Panc1 (cell line): ENCODE data around the gene SAP30. TPM values are rescaled to one million over a fixed set of nuclear protein-coding genes. Genes with fewer than 3 reads are reported as not detected.

ENCODE experiments used
- ATAC-seq: fragments of 200-7000 bp; cut with Tn5 transposase; 2 replicates; pipeline ENCODE4 v1.9.1; 2020; ENCODE audit warnings: mild to moderate bottlenecking, moderate library complexity
- BruUV-seq: library from RNA; stranded (reverse); fragments of 400-500 nt; replicated peaks from 2 replicates; lab custom pipeline; 2021; lab: Mats Ljungman, UMichigan
- CTCF ChIA-PET: fragments of 300-600 bp; sonication (Branson Sonifier 250); formaldehyde crosslinking; loops from one replicate; lab custom pipeline; 2022; ENCODE audit warnings: antibody characterized with exemption; lab: Charles Lee
- POLR2A ChIA-PET: fragments of 300-600 bp; sonication (Branson Sonifier 250); formaldehyde crosslinking; loops from one replicate; lab custom pipeline; 2022; ENCODE audit warnings: antibody characterized with exemption; lab: Charles Lee
- DNase-seq: peaks from one replicate; pipeline ENCODE4 v3.0.0-alpha.2; 2010; ENCODE audit warnings: low read depth, low spot score
- H3K27ac ChIP-seq: 2 replicates; pipeline ENCODE4 v1.5.1; 2011; ENCODE audit warnings: mild to moderate bottlenecking, low read length, inconsistent platforms
- H3K27me3 ChIP-seq: fragments of 200-500 bp; sonication (Bioruptor generic); 2 replicates; pipeline ENCODE4 v1.6.0; 2014; ENCODE audit warnings: low read length, inconsistent platforms; ENCODE audit not compliant: control insufficient read depth, insufficient read depth
- H3K36me3 ChIP-seq: fragments of 200-500 bp; sonication (Bioruptor generic); 2 replicates; pipeline ENCODE4 v1.5.1; 2014; ENCODE audit warnings: inconsistent platforms, mild to moderate bottlenecking, low read length, moderate library complexity; ENCODE audit not compliant: control insufficient read depth, insufficient read depth
- H3K4me1 ChIP-seq: 2 replicates; pipeline ENCODE4 v1.5.1; 2011; ENCODE audit warnings: inconsistent platforms, mild to moderate bottlenecking, low read length, moderate library complexity; ENCODE audit not compliant: control insufficient read depth, insufficient read depth
- H3K4me3 ChIP-seq, 2 experiments: 2 replicates each; pipeline ENCODE4 v1.5.1; 2011 to 2012; ENCODE audit warnings: low read depth in 2 of 2, low read length in 2 of 2, mild to moderate bottlenecking in 2 of 2, inconsistent platforms in 1 of 2, moderate library complexity in 1 of 2
- H3K9me3 ChIP-seq: fragments of 200-500 bp; sonication (Bioruptor generic); 2 replicates; pipeline ENCODE4 v1.5.1; 2014; ENCODE audit warnings: low read depth, mild to moderate bottlenecking, inconsistent platforms, low read length, moderate library complexity; ENCODE audit not compliant: control insufficient read depth, insufficient read depth
- CTCF ChIP-seq: fragments of 450-650 bp; IDR thresholded peaks from 2 replicates; pipeline ENCODE4 v1.5.1; 2017; ENCODE audit warnings: mild to moderate bottlenecking
- POLR2AphosphoS5 ChIP-seq: IDR thresholded peaks from 2 replicates; pipeline ENCODE4 v1.6.1; 2012; ENCODE audit warnings: mild to moderate bottlenecking, low read depth, low read length, moderate library complexity
- REST ChIP-seq, 2 experiments: IDR thresholded peaks; 2 replicates each; pipeline ENCODE4 v1.6.1; 2011 to 2012; ENCODE audit warnings: low read depth in 2 of 2, control low read depth in 1 of 2, low read length in 1 of 2, mild to moderate bottlenecking in 1 of 2, moderate library complexity in 1 of 2; ENCODE audit not compliant: insufficient read depth in 1 of 2
- SIN3A ChIP-seq: IDR thresholded peaks from 2 replicates; pipeline ENCODE4 v1.6.1; 2012; ENCODE audit warnings: low read depth, mild to moderate bottlenecking, low read length, moderate library complexity, borderline replicate concordance; ENCODE audit not compliant: insufficient read depth
- TCF7L2 ChIP-seq: IDR thresholded peaks from 2 replicates; pipeline ENCODE4 v1.6.1; 2011; ENCODE audit warnings: mild to moderate bottlenecking, low read depth, low read length, inconsistent platforms
- in situ Hi-C: cut with HindIII; loops from 2 replicates; pipeline ENCODE4 v1.10.0; 2016; ENCODE audit warnings: low sequenced_read_pairs, low pct_unique_long_range_greater_than_20kb
- intact Hi-C: fragments of 100-400 bp; cut with micrococcal nuclease; formaldehyde crosslinking; loops from one replicate; pipeline ENCODE4 v1.10.0; 2022; ENCODE audit not compliant: unreplicated experiment
- total RNA-seq: library from RNA; stranded (reverse); gene quantifications from one replicate; pipeline ENCODE4 v1.2.1, GENCODE V29; 2021; ENCODE audit not compliant: unreplicated experiment

SAP30 gene
- total RNA-seq, 1 experiment from 2014 or later, result 23.4 TPM

GRCh38 chr4:173403051-173403450 lies 32.3 kb downstream of the SAP30 start:
- DNase-seq, result no peak
- in situ Hi-C loops (no loop called here), intact Hi-C loops (no loop called here)
- ChIA-PET CTCF (no interaction called here), POLR2A (no interaction called here)
- H3K27ac ChIP-seq, result no peak overlapping the region
- BruUV-seq, result no TSS peak
- H3K4me1 ChIP-seq, result no peaks in the 10 kb centered on the region
- no peak for ATAC-seq
- H3K27me3 ChIP-seq, result no peaks in the 10 kb centered on the region
- H3K9me3 ChIP-seq, result no peaks in the 10 kb centered on the region
- H3K36me3 ChIP-seq, result no peaks in the 10 kb centered on the region
- TF ChIP-seq TCF7L2 (no peak), SIN3A (no peak), POLR2AphosphoS5 (no peak), CTCF (no peak)
- no peak overlapping the region for H3K4me3 ChIP-seq

- Histone ChIP-seq H3K36me3 (no peaks in the 10 kb centered on the region), H3K27ac (no peak overlapping the region), H3K4me1 (no peaks in the 10 kb centered on the region), H3K4me3 (no peak overlapping the region), H3K27me3 (no peaks in the 10 kb centered on the region), H3K9me3 (no peaks in the 10 kb centered on the region)
- intact Hi-C loops, result no loop called here
- ATAC-seq (no peak), DNase-seq (no peak)
- no TSS peak for BruUV-seq
- TF ChIP-seq REST (IDR thresholded peaks at IDR 0.05; ENCODE audit: insufficient read depth in 1 of 2, low read depth in 2 of 2, low read length in 1 of 2) (no peak), POLR2AphosphoS5 (no peak), CTCF (no peak), TCF7L2 (no peak), SIN3A (no peak)
- POLR2A ChIA-PET, result no interaction called here
- in situ Hi-C loops, result no loop called here
- CTCF ChIA-PET, result no interaction called here
These were observed 33.6 kb downstream of the SAP30 start for GRCh38 chr4:173404296-173404865.
